Heart left ventricle (tissue), 16 donors: ENCODE results near the gene FAAP100. TPM values are rescaled to one million over a fixed set of nuclear protein-coding genes. Genes with fewer than 3 reads are reported as not detected.

Source experiments
- ATAC-seq, 4 donors: fragments of 200-7000 bp; cut with Tn5 transposase; one replicate each; pipeline ENCODE4 v1.9.1; 2020 to 2022; ENCODE audit warnings: moderate library complexity in 4 of 4, mild to moderate bottlenecking in 3 of 4, moderate number of reproducible peaks in 1 of 4
- DNase-seq, 5 donors: peaks; one replicate each; pipeline ENCODE4 v3.0.0-alpha.2; 2020
- H3K27ac ChIP-seq, 12 donors: fragments of 200-600 bp; sonication (generic) in 4 of 12; one replicate each; pipeline versions ENCODE4 v1.5.0 to v1.8.0; 2016 to 2022; ENCODE audit warnings: mild to moderate bottlenecking in 2 of 12
- H3K27me3 ChIP-seq, 9 donors: fragments of 200-600 bp; sonication (generic) in 2 of 9; one replicate each; pipeline versions ENCODE4 v1.5.1 to v1.8.0; 2016 to 2022; ENCODE audit warnings: mild to moderate bottlenecking in 3 of 9
- H3K36me3 ChIP-seq, 9 donors: fragments of 200-600 bp; sonication (generic) in 2 of 9; one replicate each; pipeline versions ENCODE4 v1.5.0 to v1.8.0; 2018 to 2022; ENCODE audit warnings: mild to moderate bottlenecking in 2 of 9
- H3K4me1 ChIP-seq, 12 donors: fragments of 200-600 bp; sonication (generic) in 4 of 12; one replicate each; pipeline versions ENCODE4 v1.5.0 to v1.8.0; 2016 to 2022; ENCODE audit warnings: mild to moderate bottlenecking in 3 of 12
- H3K4me3 ChIP-seq, 12 donors: fragments of 200-600 bp; sonication (generic) in 4 of 12; one replicate each; pipeline versions ENCODE4 v1.5.0 to v1.8.0; 2017 to 2022; ENCODE audit warnings: mild to moderate bottlenecking in 9 of 12, moderate library complexity in 4 of 12
- H3K9me3 ChIP-seq, 12 donors: fragments of 200-600 bp; sonication (generic) in 4 of 12; one replicate each; pipeline versions ENCODE4 v1.5.0 to v1.8.0; 2016 to 2022; ENCODE audit warnings: mild to moderate bottlenecking in 1 of 12
- POLR2A ChIP-seq, 2 donors: fragments of 450-650 bp; IDR thresholded peaks; one replicate each; pipeline ENCODE4 v1.6.1; 2017; ENCODE audit warnings: antibody characterized with exemption in 2 of 2, mild to moderate bottlenecking in 2 of 2, moderate library complexity in 2 of 2
- whole genome bisulfite sequencing, 4 donors: extraction: QIAGEN DNeasy Blood & Tissue Kit in 2 of 4; methylation state at CpG; one replicate each; pipeline versions ENCODE4 v1.1.5 to v1.1.7; 2013 to 2018; 5-methylcytosine and 5-hydroxymethylcytosine counted together
- intact Hi-C, 10 donors: fragments of 100-400 bp; cut with DNase I; formaldehyde crosslinking; loops; one replicate each; pipeline versions ENCODE4 v1.11.1 to v1.14.2; 2022
- polyA plus RNA-seq, 2 donors: library from polyadenylated mRNA; stranded (reverse); fragments of 200-250 nt; gene quantifications; one replicate each; pipeline ENCODE4 v1.2.3, GENCODE V29; 2013
- total RNA-seq, 9 donors: library from RNA; depleted of rRNA in 2 of 9; stranded (reverse); fragments of >200 nt in 2 of 9; fragmentation: NEBNext Ultra II Directional in 3 of 9; extraction: Animal tissue kit (Norgen Biotek cat#: 25700) in 3 of 9; gene quantifications; one replicate each; pipeline versions ENCODE4 v1.1.0 to v1.2.4, GENCODE V29; 2016 to 2023
- TF ChIP-seq, protein P1 (sequence below), 12 donors: fragments of 200-600 bp; sonication (generic) in 4 of 12; IDR thresholded peaks; one replicate each; pipeline versions ENCODE4 v1.5.0 to v1.8.0; 2018 to 2022; ENCODE audit warnings: antibody characterized with exemption in 12 of 12, mild to moderate bottlenecking in 5 of 12
- donor health status: ischemic (EF 13 %, LVEDD 7.1; RV severe dilation, severe dysfunction).
- donor health status: healthy with polysubstance abuse.
- donor health status: DM: no; HTN: yes; CAD: no.
- donor health status: DM: no; HTN: no; CAD: no.
- donor health status: ischemic (EF 25% LVEDD 6.9; RV normal size, moderate dysfunction).
- donor health status: ischemic (EF 25% LVEDD 5.7; RV mildly dilated, moderate dysfunction).
- donor health status: healthy.
- donor health status: DM: yes; HTN: yes; CAD: no.
- donor health status: ischemic (EF 35%, LVEDD 5.7; RV mildly dilated, moderate dysfunction).
- donor health status: nonischemic (EF 11% LVEDD 7.7; RV severe dilation, severe dysfunction).
- donor health status: DM: yes; HTN: yes; CAD: no.
- donor health status: PGD.
- donor health status: ischemic (EF 29% LVEDD 5.4; RV normal size, mild dysfunction).
- donor health status: nonischemic (EF 23%, LVEDD 6.1; RV moderate dilation, normal function).

The FAAP100 gene
- total and polyA plus RNA-seq, 11 donors = 10.1 to 21.6 (median 16.6) TPM

DNA sequence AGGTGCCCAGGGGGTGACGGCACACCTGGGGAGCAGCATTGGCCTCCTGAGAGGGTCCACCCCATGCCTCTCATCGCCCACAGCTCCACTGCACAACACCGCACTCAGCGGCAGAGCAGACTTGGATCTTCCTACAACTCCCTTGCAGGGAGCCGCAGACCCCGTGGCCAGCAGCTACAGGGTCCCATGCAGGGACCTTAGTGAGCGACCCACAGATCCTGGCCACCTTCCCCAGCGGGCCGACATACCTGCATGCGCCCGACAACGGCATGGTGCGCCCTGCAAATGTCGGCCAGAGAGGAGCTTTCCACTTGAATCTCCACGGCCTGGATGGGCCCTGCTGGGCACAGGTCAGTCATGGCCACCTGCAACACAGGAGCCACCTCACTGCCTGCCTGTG, 8.4 kb downstream of the FAAP100 start:
- no peak overlapping the region for H3K4me3 ChIP-seq
- no peaks in the 10 kb centered on the region for H3K27me3 ChIP-seq
- no peak for TF ChIP-seq POLR2A (IDR thresholded peaks at IDR 0.05)
- TF ChIP-seq, protein P1, sequence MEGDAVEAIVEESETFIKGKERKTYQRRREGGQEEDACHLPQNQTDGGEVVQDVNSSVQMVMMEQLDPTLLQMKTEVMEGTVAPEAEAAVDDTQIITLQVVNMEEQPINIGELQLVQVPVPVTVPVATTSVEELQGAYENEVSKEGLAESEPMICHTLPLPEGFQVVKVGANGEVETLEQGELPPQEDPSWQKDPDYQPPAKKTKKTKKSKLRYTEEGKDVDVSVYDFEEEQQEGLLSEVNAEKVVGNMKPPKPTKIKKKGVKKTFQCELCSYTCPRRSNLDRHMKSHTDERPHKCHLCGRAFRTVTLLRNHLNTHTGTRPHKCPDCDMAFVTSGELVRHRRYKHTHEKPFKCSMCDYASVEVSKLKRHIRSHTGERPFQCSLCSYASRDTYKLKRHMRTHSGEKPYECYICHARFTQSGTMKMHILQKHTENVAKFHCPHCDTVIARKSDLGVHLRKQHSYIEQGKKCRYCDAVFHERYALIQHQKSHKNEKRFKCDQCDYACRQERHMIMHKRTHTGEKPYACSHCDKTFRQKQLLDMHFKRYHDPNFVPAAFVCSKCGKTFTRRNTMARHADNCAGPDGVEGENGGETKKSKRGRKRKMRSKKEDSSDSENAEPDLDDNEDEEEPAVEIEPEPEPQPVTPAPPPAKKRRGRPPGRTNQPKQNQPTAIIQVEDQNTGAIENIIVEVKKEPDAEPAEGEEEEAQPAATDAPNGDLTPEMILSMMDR (IDR thresholded peaks at IDR 0.05) = no peak
- DNase-seq (no peak), ATAC-seq (no peak)
- peak overlapping the region in 5 of 12 donors; percentile 33 to 55 (median 37) for H3K27ac ChIP-seq
- H3K36me3 ChIP-seq = peaks cover 0 to 87% (median 67%) of the 10 kb centered on the region in 9 donors
- 96 to 100% (median 97%) methylated on average over 12 to 15 of the region's 15 CpGs; no CpG with 5 or more reads in 1 of the 4 donors for WGBS, 4 donors
- peaks cover 0 to 13% (median 0%) of the 10 kb centered on the region in 12 donors for H3K4me1 ChIP-seq
- intact Hi-C loops = loop anchor here in 1 of 10 donors (5.0 kb wide), 1 partner anchor 291 kb away; no protein-coding TSS in a partner anchor
- H3K9me3 ChIP-seq = no peaks in the 10 kb centered on the region

- DNase-seq (peak in 2 of 5 donors; percentile 64 to 73), ATAC-seq (peak; percentile 61 to 70 (median 68))
- no peaks in the 10 kb centered on the region for H3K9me3 ChIP-seq
- no peak overlapping the region for H3K4me3 ChIP-seq
- TF ChIP-seq, protein P1 (IDR thresholded peaks at IDR 0.05) = no peak
- TF ChIP-seq POLR2A (IDR thresholded peaks at IDR 0.05) = no peak
- peaks cover 0 to 86% (median 62%) of the 10 kb centered on the region in 9 donors for H3K36me3 ChIP-seq
- H3K27ac ChIP-seq = peak overlapping the region in 4 of 12 donors; percentile 33 to 55 (median 46)
- 52 to 82% (median 69%) methylated on average over 11 to 14 of the region's 14 CpGs for WGBS, 4 donors
- H3K27me3 ChIP-seq = peaks cover 0 to under 1% (median 0%) of the 10 kb centered on the region in 9 donors
- intact Hi-C loops = loop anchor here in 1 of 10 donors (5.0 kb wide), 1 partner anchor 291 kb away; no protein-coding TSS in a partner anchor
- H3K4me1 ChIP-seq = peaks cover 0 to 13% (median 0%) of the 10 kb centered on the region in 12 donors
Measured at GRCh38 chr17:81543339-81543675, 8.8 kb downstream of the FAAP100 start.

DNA sequence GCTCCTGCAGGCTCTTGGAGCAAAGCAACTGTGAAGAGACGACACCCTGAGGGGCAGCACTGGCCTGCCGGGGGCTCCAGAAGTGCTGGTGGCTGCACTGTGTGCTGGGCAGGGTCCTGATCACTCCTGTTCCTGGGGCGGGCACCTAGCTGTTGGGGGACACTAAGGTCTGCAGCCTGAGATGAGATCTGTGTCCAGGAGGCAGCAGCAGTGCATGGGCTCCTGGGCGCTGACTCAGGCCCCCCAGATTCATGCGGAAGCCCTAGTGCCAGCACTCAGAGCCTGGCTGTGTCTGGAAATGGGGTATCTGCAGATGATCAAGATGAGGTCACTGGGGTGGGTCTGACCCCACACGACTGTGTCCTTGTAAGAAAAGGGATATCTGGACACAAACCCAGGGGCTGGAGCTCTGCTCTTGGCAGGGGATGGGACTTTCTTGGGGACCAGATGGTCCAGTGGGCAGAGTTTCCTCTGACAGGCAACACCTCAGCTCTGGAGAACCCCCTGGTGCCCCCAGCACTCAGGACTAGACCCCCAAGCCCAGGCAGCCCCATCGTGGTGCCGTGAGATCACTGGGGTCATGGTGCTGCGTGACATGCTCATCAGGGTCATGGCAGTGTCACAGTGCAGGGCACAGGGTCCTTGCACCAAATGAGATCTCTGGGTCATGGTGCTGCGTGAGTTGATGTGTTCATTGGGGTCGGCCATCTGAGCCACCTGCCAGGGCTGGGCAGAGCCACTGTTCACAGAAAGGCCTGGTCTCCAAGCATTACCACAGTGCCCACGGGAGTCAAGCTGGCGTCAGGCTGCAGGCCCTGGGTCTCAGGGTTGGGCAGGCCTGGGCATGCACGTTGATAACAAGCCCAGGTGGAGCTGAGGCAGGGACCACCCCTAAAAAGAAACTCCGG, 9.5 kb downstream of the FAAP100 start:
- Histone ChIP-seq H3K36me3 (peaks cover 0 to 84% (median 57%) of the 10 kb centered on the region in 9 donors), H3K9me3 (no peaks in the 10 kb centered on the region), H3K4me1 (peaks cover 0 to 15% (median 1%) of the 10 kb centered on the region in 12 donors), H3K27me3 (peaks cover 0 to 6% (median 2%) of the 10 kb centered on the region in 9 donors), H3K4me3 (no peak overlapping the region), H3K27ac (no peak overlapping the region)
- TF ChIP-seq, protein P1 (IDR thresholded peaks at IDR 0.05) = no peak
- TF ChIP-seq POLR2A (IDR thresholded peaks at IDR 0.05) = no peak
- intact Hi-C loops = loop anchor here in 1 of 10 donors (5.0 kb wide), 1 partner anchor 290 kb away; no protein-coding TSS in a partner anchor
- DNase-seq = peak in 2 of 5 donors; percentile 16 to 27
- WGBS, 4 donors = 84 to 90% (median 88%) methylated on average over 5 to 15 of the region's 15 CpGs
- no peak for ATAC-seq

DNA sequence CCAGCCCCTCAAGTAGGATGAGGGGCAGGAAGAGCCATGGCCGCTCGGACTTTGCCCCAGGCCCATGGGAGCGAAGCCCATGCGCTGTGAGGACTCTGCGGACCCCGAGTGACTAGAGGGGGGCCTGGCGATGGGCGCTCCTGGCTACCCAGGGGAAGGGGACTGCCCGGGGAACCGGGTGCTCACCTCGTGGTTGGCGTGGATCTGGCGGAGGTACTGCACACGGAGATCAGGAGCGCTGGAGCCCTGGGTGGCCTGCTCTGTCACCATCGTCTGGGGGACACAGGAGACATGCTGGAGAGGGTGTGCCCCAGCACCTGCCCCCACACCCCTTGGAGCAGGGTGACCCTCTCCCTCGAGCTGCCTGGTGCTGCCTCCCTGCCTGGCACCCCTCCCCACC, 11.0 kb downstream of the FAAP100 start:
- Histone ChIP-seq H3K4me3 (no peak overlapping the region), H3K9me3 (no peaks in the 10 kb centered on the region), H3K4me1 (peaks cover 0 to 31% (median 16%) of the 10 kb centered on the region in 12 donors), H3K36me3 (peaks cover 0 to 68% (median 42%) of the 10 kb centered on the region in 9 donors), H3K27me3 (peaks cover 0 to 22% (median 17%) of the 10 kb centered on the region in 9 donors), H3K27ac (no peak overlapping the region)
- 83 to 97% (median 95%) methylated on average over 2 to 17 of the region's 17 CpGs for WGBS, 4 donors
- ATAC-seq (no peak), DNase-seq (peak in 2 of 5 donors; percentile 14 to 23)
- TF ChIP-seq, protein P1 (IDR thresholded peaks at IDR 0.05) = no peak
- no peak for TF ChIP-seq POLR2A (IDR thresholded peaks at IDR 0.05)
- intact Hi-C loops = loop anchor here in 1 of 10 donors (5.0 kb wide), 1 partner anchor 289 kb away; no protein-coding TSS in a partner anchor
